Activated naive CD8-positive, alpha-beta T cell treated with anti-CD3 and anti-CD28 coated beads, Interleukin-2, amount 10 ng/mL, durations not matched to agents 7 days and 5 days (primary cell): ENCODE measurements around the gene MFAP2. TPM values are rescaled to one million over a fixed set of nuclear protein-coding genes. Genes with fewer than 3 reads are reported as not detected.
A peak's percentile ranks its signal among the peaks of the same experiment; 100 is the strongest.
"Not testable (repeated sequence)": the region's sequence is repeated elsewhere in the genome, so short reads cannot be mapped to it uniquely, and the experiment has no call there.

Experiments used
- ATAC-seq: fragments of 150-1000 bp; cut with Tn5 transposase; one replicate; pipeline ENCODE4 v1.10.0; 2021; ENCODE audit warnings: low read depth, moderate library complexity
- POLR2A ChIA-PET: fragments of 350-600 bp; sonication (Branson Sonifier 250); formaldehyde crosslinking; loops from one replicate; lab custom pipeline; 2021; ENCODE audit warnings: antibody characterized with exemption; lab: Charles Lee
- DNase-seq: peaks from one replicate; pipeline ENCODE4 v3.0.0; 2021
- H3K27ac Mint-ChIP-seq: one replicate; pipeline ENCODE4 v1.8.0; 2022; ENCODE audit warnings: mild to moderate bottlenecking, mixed read lengths
- H3K27me3 Mint-ChIP-seq: one replicate; pipeline ENCODE4 v1.8.0; 2022; ENCODE audit warnings: mild to moderate bottlenecking, moderate library complexity, mixed read lengths
- H3K36me3 Mint-ChIP-seq: one replicate; pipeline ENCODE4 v1.8.0; 2021; ENCODE audit warnings: mild to moderate bottlenecking, mixed read lengths
- H3K4me1 Mint-ChIP-seq: one replicate; pipeline ENCODE4 v1.8.0; 2021; ENCODE audit warnings: mixed read lengths
- H3K4me3 Mint-ChIP-seq: one replicate; pipeline ENCODE4 v1.8.0; 2022; ENCODE audit warnings: mild to moderate bottlenecking, moderate library complexity, mixed read lengths
- H3K9me3 Mint-ChIP-seq: one replicate; pipeline ENCODE4 v1.8.0; 2021; ENCODE audit warnings: mixed read lengths
- total RNA-seq, 2 experiments: library from RNA; stranded (reverse); gene quantifications; one replicate each; pipeline ENCODE4 v1.2.3, GENCODE V29; 2021

MFAP2 gene
- total RNA-seq, 2 experiments from 2014 or later: not detected

GRCh38 chr1:16938351-16939321 lies 41.8 kb downstream of the MFAP2 start:
- ATAC-seq (no peak), DNase-seq (no peak)
- no peak overlapping the region for H3K4me3 Mint-ChIP-seq
- H3K9me3 Mint-ChIP-seq: no peaks in the 10 kb centered on the region
- H3K27me3 Mint-ChIP-seq: no peaks in the 10 kb centered on the region
- H3K4me1 Mint-ChIP-seq: no peaks in the 10 kb centered on the region
- no peaks in the 10 kb centered on the region for H3K36me3 Mint-ChIP-seq
- POLR2A ChIA-PET: interaction anchor here (0.7 kb wide), 1 partner anchor 644 kb away, joined by 3 read pairs; no protein-coding TSS in a partner anchor
- no peak overlapping the region for H3K27ac Mint-ChIP-seq

- not testable (repeated sequence) for H3K36me3 Mint-ChIP-seq, H3K4me1 Mint-ChIP-seq, DNase-seq, H3K27me3 Mint-ChIP-seq, ATAC-seq, H3K4me3 Mint-ChIP-seq, H3K27ac Mint-ChIP-seq, H3K9me3 Mint-ChIP-seq
- POLR2A ChIA-PET: interaction anchor here (0.7 kb wide), 1 partner anchor 34 kb away, joined by 5 read pairs; no protein-coding TSS in a partner anchor
Observed at GRCh38 chr1:16936580-16936979, 43.8 kb downstream of the MFAP2 start.

- H3K9me3 Mint-ChIP-seq, H3K36me3 Mint-ChIP-seq, H3K4me1 Mint-ChIP-seq, POLR2A ChIA-PET, DNase-seq, H3K27me3 Mint-ChIP-seq, H3K27ac Mint-ChIP-seq, ATAC-seq, H3K4me3 Mint-ChIP-seq: not testable (repeated sequence)
Observed at GRCh38 chr1:16933945-16934344, 46.5 kb downstream of the MFAP2 start.

- H3K27ac Mint-ChIP-seq, H3K4me1 Mint-ChIP-seq, H3K4me3 Mint-ChIP-seq, H3K27me3 Mint-ChIP-seq, H3K36me3 Mint-ChIP-seq, ATAC-seq, POLR2A ChIA-PET, H3K9me3 Mint-ChIP-seq, DNase-seq: not testable (repeated sequence)
Observed at GRCh38 chr1:16931206-16931934, 49.0 kb downstream of the MFAP2 start.

GRCh38 chr1:16929146-16930041 lies 51.0 kb downstream of the MFAP2 start:
- POLR2A ChIA-PET, H3K27me3 Mint-ChIP-seq, H3K9me3 Mint-ChIP-seq, H3K4me3 Mint-ChIP-seq, ATAC-seq, DNase-seq, H3K36me3 Mint-ChIP-seq, H3K27ac Mint-ChIP-seq: not testable (repeated sequence)
- peaks cover 13% of the 10 kb centered on the region for H3K4me1 Mint-ChIP-seq

GRCh38 chr1:16927711-16928485 lies 52.5 kb downstream of the MFAP2 start:
- POLR2A ChIA-PET: interaction anchor here (1.1 kb wide), 1 partner anchor 23 kb away, joined by 6 read pairs; no protein-coding TSS in a partner anchor
- no peak overlapping the region for H3K4me3 Mint-ChIP-seq
- no peaks in the 10 kb centered on the region for H3K27me3 Mint-ChIP-seq
- peaks cover 2% of the 10 kb centered on the region for H3K36me3 Mint-ChIP-seq
- H3K27ac Mint-ChIP-seq: no peak overlapping the region
- ATAC-seq: no peak
- H3K4me1 Mint-ChIP-seq: peaks cover 14% of the 10 kb centered on the region
- no peak for DNase-seq
- H3K9me3 Mint-ChIP-seq: no peaks in the 10 kb centered on the region

GRCh38 chr1:16927256-16927655 lies 53.2 kb downstream of the MFAP2 start:
- H3K27ac Mint-ChIP-seq: peak overlapping the region; percentile 25
- POLR2A ChIA-PET: interaction anchor here (1.1 kb wide), 1 partner anchor 23 kb away, joined by 6 read pairs; no protein-coding TSS in a partner anchor

GRCh38 chr1:16926491-16927073 lies 53.8 kb downstream of the MFAP2 start:
- ATAC-seq (no peak), DNase-seq (no peak)
- Mint-ChIP-seq H3K9me3 (no peaks in the 10 kb centered on the region), H3K36me3 (peaks cover 2% of the 10 kb centered on the region), H3K4me1 (peaks cover 27% of the 10 kb centered on the region), H3K27me3 (no peaks in the 10 kb centered on the region), H3K4me3 (no peak overlapping the region), H3K27ac (peak overlapping the region; percentile 25)
- POLR2A ChIA-PET: no interaction called here

More at GRCh38 chr1:16927256-16927655, 53.2 kb downstream of the MFAP2 start:
- ATAC-seq: no peak
- Mint-ChIP-seq H3K4me3 (no peak overlapping the region), H3K4me1 (peaks cover 20% of the 10 kb centered on the region), H3K9me3 (no peaks in the 10 kb centered on the region), H3K36me3 (peaks cover 2% of the 10 kb centered on the region), H3K27me3 (no peaks in the 10 kb centered on the region)
- no peak for DNase-seq

- peaks cover 2% of the 10 kb centered on the region for H3K36me3 Mint-ChIP-seq
- H3K27ac Mint-ChIP-seq: no peak overlapping the region
- no peak overlapping the region for H3K4me3 Mint-ChIP-seq
- DNase-seq (no peak), ATAC-seq (no peak)
- H3K4me1 Mint-ChIP-seq: peaks cover 29% of the 10 kb centered on the region
- H3K9me3 Mint-ChIP-seq: no peaks in the 10 kb centered on the region
- POLR2A ChIA-PET: interaction anchor here (1.2 kb wide), 1 partner anchor 21 kb away, joined by 5 read pairs; no protein-coding TSS in a partner anchor
- no peaks in the 10 kb centered on the region for H3K27me3 Mint-ChIP-seq
Observed at GRCh38 chr1:16925635-16926490, 54.6 kb downstream of the MFAP2 start.

- Mint-ChIP-seq H3K36me3 (peaks cover 2% of the 10 kb centered on the region), H3K27ac (no peak overlapping the region), H3K4me3 (no peak overlapping the region), H3K9me3 (no peaks in the 10 kb centered on the region), H3K27me3 (no peaks in the 10 kb centered on the region), H3K4me1 (peaks cover 29% of the 10 kb centered on the region)
- ATAC-seq (no peak), DNase-seq (no peak)
- POLR2A ChIA-PET: interaction anchor here (1.2 to 1.5 kb wide), 2 partner anchors 20 to 411 kb away, joined by 4 to 5 read pairs; partner anchors contain the start of gene RNU1-1
Observed at GRCh38 chr1:16924919-16925477, 55.4 kb downstream of the MFAP2 start.
